Cardiac ventricle fibroblast (primary cell): ENCODE data around the gene GSDME. TPM values are rescaled to one million over a fixed set of nuclear protein-coding genes. Genes with fewer than 3 reads are reported as not detected.

Experiments used
- total RNA-seq: library from RNA; depleted of rRNA; stranded (reverse); fragments of >200 nt; gene quantifications from 2 replicates; pipeline ENCODE4 v1.2.3, GENCODE V29; 2015

GSDME gene
- 12.0 and 14.9 TPM in 2 replicates for total RNA-seq

DNA sequence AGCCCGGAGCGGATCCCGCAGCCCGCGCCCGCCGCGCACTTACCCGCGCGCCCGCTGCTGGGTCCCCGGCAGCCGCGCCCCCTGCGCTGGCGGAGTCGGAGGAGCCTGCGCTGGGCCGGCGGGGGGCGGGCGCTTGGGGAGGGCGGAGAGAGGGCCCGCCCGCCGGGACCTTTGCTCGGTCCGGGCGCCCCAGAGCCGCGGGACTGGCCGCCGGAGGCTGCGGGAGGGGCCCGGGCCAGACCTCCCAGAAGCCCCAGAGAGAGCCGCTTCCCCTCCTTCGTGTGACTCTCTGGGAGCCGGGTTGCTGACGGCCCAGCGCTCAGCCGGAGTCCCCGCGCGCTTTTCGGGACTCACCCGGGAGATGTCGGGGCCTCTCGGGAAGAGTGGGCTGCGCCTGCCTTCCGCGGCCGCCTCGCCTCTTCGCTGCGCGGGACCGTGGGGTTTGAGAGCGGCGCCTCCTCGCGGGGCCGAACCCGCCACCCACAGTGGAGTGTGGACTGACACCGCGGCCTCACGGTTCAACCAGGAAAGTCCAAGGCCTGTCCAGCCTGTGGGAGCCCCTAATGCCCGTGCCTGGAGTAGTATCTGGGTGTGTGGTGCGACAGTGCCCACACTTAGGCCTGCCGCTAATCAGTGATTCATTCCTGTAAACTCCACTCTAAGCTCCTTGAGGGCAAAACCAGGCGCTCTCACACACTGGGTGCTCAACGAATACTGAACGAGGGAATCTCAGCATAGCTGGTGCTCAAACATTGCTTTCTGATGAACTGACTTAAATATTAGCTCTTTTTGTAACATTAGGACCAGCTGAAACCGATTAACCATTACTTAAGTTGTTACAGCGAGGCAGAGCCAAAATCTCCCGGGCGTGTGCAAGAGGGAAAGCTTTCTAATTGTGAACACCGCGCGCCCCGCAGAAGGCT, at the start of gene GSDME:
GSDME (minus strand) TSS at position 112 of the 923 bp plus-strand sequence. CDS start 7,690 bp downstream, outside the sequence.

Other genes with a start within 250 kb of the GSDME start
- gene PALS2, start 184.0 kb downstream of the GSDME start, total RNA-seq: 16.5 and 18.2 TPM in 2 replicates
- gene OSBPL3, start 222.7 kb upstream of the GSDME start, total RNA-seq: 3.0 and 3.1 TPM in 2 replicates